Subcutaneous adipose tissue (tissue), 4 donors: ENCODE measurements around the gene HSD17B11. TPM values are rescaled to one million over a fixed set of nuclear protein-coding genes. Genes with fewer than 3 reads are reported as not detected.

Source experiments
- CTCF ChIP-seq: fragments of 450-650 bp; IDR thresholded peaks from one replicate; pipeline ENCODE4 v1.5.1; 2016; ENCODE audit warnings: low read depth, mild to moderate bottlenecking, control low read depth, antibody characterized with exemption, moderate library complexity
- total RNA-seq, 4 donors: library from RNA; depleted of rRNA; stranded (reverse); fragments of >200 nt; gene quantifications; one replicate each; pipeline ENCODE4 v1.1.0, GENCODE V29; 2016

HSD17B11 gene
- total RNA-seq, 4 donors from 2014 or later, result 78.9 to 143 (median 127) TPM

- no peak for TF ChIP-seq CTCF
Measured at GRCh38 chr4:87392183-87392582, 1.2 kb upstream of the HSD17B11 start.

DNA sequence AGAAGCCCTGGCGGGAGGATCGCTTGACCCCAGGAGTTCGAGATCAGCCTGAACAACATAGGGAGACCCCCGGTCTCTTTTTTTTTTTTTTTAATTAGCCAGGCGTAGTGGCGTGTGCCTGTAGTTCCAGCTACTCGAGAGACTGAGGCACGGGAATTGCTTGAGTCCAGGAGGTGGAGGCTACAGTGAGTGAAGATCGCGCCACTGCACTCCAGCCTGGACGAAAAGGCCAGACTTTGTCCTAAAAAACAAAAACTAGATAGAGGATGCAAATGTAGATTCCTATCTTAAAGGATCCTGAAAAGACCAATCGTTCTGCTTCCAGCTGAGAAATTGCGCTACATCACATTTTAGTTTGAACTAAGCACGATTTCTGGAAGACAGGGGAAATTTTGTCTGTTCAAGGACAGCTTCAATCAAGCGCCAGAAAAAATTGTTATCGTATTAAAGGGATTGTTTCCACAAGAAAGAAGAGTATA lies 627 bp upstream of the HSD17B11 start:
- TF ChIP-seq CTCF, result no peak

DNA sequence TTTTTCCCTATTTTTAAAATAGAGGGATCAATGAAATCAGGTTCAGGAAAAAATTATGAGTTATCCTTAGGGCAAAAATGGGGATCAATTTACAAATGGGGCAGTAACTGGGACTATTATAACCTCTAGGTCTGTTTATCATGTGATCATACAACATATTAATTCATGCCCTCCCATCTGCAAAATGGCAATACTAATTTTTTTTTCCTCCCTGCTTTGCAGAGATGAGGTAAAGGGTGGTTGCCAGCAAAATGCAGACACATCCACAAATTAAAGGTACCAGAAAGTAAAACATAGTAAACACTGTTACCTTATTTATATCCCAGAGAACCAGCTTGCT lies 467 bp downstream of the HSD17B11 start:
- TF ChIP-seq CTCF, result no peak

- no peak for TF ChIP-seq CTCF
Measured at GRCh38 chr4:87388901-87389300, 2.1 kb downstream of the HSD17B11 start.

- TF ChIP-seq CTCF, result no peak
Measured at GRCh38 chr4:87387237-87387636, 3.8 kb downstream of the HSD17B11 start.

- TF ChIP-seq CTCF, result no peak
Measured at GRCh38 chr4:87382931-87383330, 8.1 kb downstream of the HSD17B11 start.

DNA sequence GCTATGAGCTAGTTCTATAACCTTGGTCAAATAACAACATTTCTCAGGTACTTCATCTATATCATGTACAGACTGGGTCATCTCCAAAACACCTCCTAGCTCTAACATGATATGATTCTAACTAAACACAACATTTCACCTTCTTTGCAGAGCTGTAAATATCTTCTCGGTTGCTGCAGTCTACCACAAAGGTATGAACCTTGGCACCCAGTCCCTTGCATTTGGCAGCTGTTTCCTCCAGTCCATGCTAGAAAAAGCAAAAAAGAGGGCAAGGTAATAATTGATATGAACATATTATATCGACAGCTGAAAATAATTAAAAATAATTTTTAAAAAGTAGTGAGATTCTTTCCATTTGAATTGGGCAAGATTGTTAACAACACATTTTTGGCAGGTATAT lies 8.9 kb downstream of the HSD17B11 start:
- no peak for TF ChIP-seq CTCF
